ENCODE measurements around the gene THAP10. TPM values are rescaled to one million over a fixed set of nuclear protein-coding genes. Genes with fewer than 3 reads are reported as not detected.

The THAP10 gene
- total and polyA plus RNA-seq, 9 of the 15 experiments (the other 6 are each of a cell fraction or from before 2014, with no cell fraction given): 0.04 to 0.28 (median 0.09) TPM; not detected in 3

- in situ Hi-C loops (cut with MboI): no loop called here
- H3K4me1 ChIP-seq (replicated peaks in 1 of 2; ENCODE audit: control insufficient read depth in 2 of 2, insufficient read depth in 2 of 2, low read length in 2 of 2): peaks cover 0 to 9% of the 10 kb centered on the region in 2 experiments; a peak in 2 of 5 replicates
- no peaks in the 10 kb centered on the region for H3K36me3 ChIP-seq (ENCODE audit: control insufficient read depth, insufficient read depth, low read length)
- no peaks in the 10 kb centered on the region for H3K79me2 ChIP-seq (ENCODE audit: control insufficient read depth, insufficient read depth, low read length)
- FAIRE-seq (no peak), ATAC-seq (no peak), DNase-seq (ENCODE audit: extremely low read depth in 1 of 4, low spot score in 3 of 4) (no peak)
- no peak overlapping the region for H3K27ac ChIP-seq (ENCODE audit: extremely low read depth, low read depth, low read length)
- H3K27me3 ChIP-seq (ENCODE audit: control insufficient read depth in 2 of 2, insufficient read depth in 2 of 2, low read length in 2 of 2): no peaks in the 10 kb centered on the region
- WGBS (ENCODE audit: insufficient coverage, low coverage, missing lambda C conversion rate): 16% methylated on average over 8 of the region's 10 CpGs
- H3K9ac ChIP-seq (ENCODE audit: insufficient read depth in 1 of 2, low read depth in 2 of 2, low read length in 2 of 2): no peak overlapping the region
- intact Hi-C loops (cut with micrococcal nuclease): no loop called here
- H3K4me2 ChIP-seq (ENCODE audit: insufficient read depth, low read length): no peak overlapping the region; the same call in 1 of the 2 replicates
- TF ChIP-seq ZBTB9 (CRISPR knock-in tag; IDR thresholded peaks at IDR 0.05): no peak
- TF ChIP-seq ZBTB34 (CRISPR knock-in tag; IDR thresholded peaks at IDR 0.05): no peak
- peak in 2 of 3 experiments; percentile 6 to 18; a peak in 1 of 6 replicates for TF ChIP-seq CTCF (IDR thresholded peaks at IDR 0.05 in 2 of 3, conservative IDR thresholded peaks at IDR 0.05 in 1 of 3; ENCODE audit: insufficient read depth in 2 of 3, low read depth in 1 of 3, low read length in 3 of 3)
- H2AFZ ChIP-seq (ENCODE audit: low read depth, low read length): peak overlapping the region; percentile 82; the same call in 1 of the 2 replicates
- no peaks in the 10 kb centered on the region for H4K20me1 ChIP-seq (replicated peaks; ENCODE audit: control insufficient read depth, insufficient read depth, low read length)
- H3K9me1 ChIP-seq (ENCODE audit: control insufficient read depth, insufficient read depth, low read length): no peaks in the 10 kb centered on the region
- CTCF ChIA-PET (ENCODE audit: low intra/inter-chr PET ratio): no interaction called here
- H3K4me3 ChIP-seq: no peak overlapping the region
- no peaks in the 10 kb centered on the region for H3K9me3 ChIP-seq (replicated peaks; ENCODE audit: control insufficient read depth, insufficient read depth, low read depth, low read length)
- no TSS peak for BruUV-seq (replicated peaks)
- POLR2A ChIA-PET: no interaction called here
These were observed 803 bp upstream of the THAP10 start for GRCh38 chr15:70892912-70893560.

Data from K562 (cell line).